ENCODE data around the gene HIGD1B. TPM values are rescaled to one million over a fixed set of nuclear protein-coding genes. Genes with fewer than 3 reads are reported as not detected.

The HIGD1B gene
- total RNA-seq, 1 donor from 2014 or later: not detected

DNA sequence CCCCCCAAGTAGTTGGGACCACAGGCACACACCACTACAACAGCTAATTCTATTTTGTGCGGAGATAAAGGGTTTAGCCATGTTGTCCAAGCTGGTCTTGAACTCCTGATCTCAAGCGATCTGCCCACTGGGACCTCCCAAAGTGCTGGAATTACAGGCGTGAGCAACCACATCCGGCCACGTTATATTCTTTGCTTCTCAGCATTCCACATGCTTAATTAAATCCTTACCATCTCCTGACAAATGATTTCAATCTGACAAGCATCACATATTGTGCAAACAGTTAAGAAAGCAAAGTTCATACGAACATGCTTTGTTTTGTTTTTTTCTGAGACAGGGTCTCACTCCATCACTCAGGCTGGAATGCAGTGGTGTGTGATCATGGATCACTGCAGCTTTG is 18.2 kb downstream of the HIGD1B start:
- H3K4me3 Mint-ChIP-seq: no peak overlapping the region
- H3K27me3 Mint-ChIP-seq: no peaks in the 10 kb centered on the region
- ChIA-PET CTCF (interaction anchor here (0.9 to 6.3 kb wide), 5 partner anchors 12 to 332 kb away, joined by 3 to 67 read pairs (median 6); no protein-coding TSS in a partner anchor), POLR2A (interaction anchor here (1.0 kb wide), 1 partner anchor 90 kb away, joined by 3 read pairs; no protein-coding TSS in a partner anchor)
- no peak for DNase-seq
- no peaks in the 10 kb centered on the region for H3K4me1 Mint-ChIP-seq
- no peak overlapping the region for H3K27ac Mint-ChIP-seq
- peaks cover 89% of the 10 kb centered on the region for H3K36me3 Mint-ChIP-seq (ENCODE audit: low read depth)
- TF ChIP-seq CTCF (IDR thresholded peaks at IDR 0.05): no peak
- ATAC-seq (ENCODE audit: low read depth): no peak
- no peaks in the 10 kb centered on the region for H3K9me3 Mint-ChIP-seq
- intact Hi-C loops (cut with micrococcal nuclease): loop anchor here (1.0 kb wide), 2 partner anchors 87 to 91 kb away; no protein-coding TSS in a partner anchor

- intact Hi-C loops (cut with micrococcal nuclease): no loop called here
- Mint-ChIP-seq H3K4me3 (no peak overlapping the region), H3K9me3 (no peaks in the 10 kb centered on the region), H3K27me3 (no peaks in the 10 kb centered on the region), H3K27ac (no peak overlapping the region), H3K4me1 (no peaks in the 10 kb centered on the region), H3K36me3 (ENCODE audit: low read depth) (peaks cover 91% of the 10 kb centered on the region)
- ChIA-PET CTCF (interaction anchor here (0.9 kb wide), 1 partner anchor 88 kb away, joined by 4 read pairs; no protein-coding TSS in a partner anchor), POLR2A (interaction anchor here (0.6 to 0.7 kb wide), 3 partner anchors 15 to 220 kb away, joined by 3 to 7 read pairs (median 6); no protein-coding TSS in a partner anchor)
- no peak for TF ChIP-seq CTCF (IDR thresholded peaks at IDR 0.05)
- ATAC-seq (ENCODE audit: low read depth) (no peak), DNase-seq (no peak)
Measured at GRCh38 chr17:44867841-44868240, 20.2 kb downstream of the HIGD1B start.

DNA sequence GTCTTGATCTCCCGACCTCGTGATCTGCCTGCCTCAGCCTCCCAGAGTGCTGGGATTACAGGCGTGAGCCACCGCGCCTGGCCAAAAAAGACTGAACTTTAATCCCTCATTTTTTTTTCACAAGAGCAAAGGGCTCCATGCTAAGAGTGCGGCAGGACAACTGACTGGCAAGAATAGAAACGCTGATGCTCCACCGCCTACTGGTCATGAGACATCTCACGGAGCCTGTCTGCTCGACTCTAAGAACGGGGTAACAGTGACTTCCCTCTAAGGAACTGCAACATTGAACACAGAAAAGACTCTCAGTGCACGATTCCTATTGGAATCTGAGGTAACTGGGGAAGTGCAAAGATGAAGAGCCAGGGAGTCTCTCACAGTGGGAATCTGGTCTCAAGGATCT is 23.9 kb downstream of the HIGD1B start:
- Mint-ChIP-seq H3K27me3 (no peaks in the 10 kb centered on the region), H3K9me3 (no peaks in the 10 kb centered on the region), H3K27ac (no peak overlapping the region), H3K36me3 (ENCODE audit: low read depth) (peaks cover 88% of the 10 kb centered on the region), H3K4me1 (no peaks in the 10 kb centered on the region), H3K4me3 (no peak overlapping the region)
- TF ChIP-seq CTCF (IDR thresholded peaks at IDR 0.05): no peak
- ATAC-seq (ENCODE audit: low read depth) (no peak), DNase-seq (no peak)
- ChIA-PET CTCF (no interaction called here), POLR2A (no interaction called here)
- intact Hi-C loops (cut with micrococcal nuclease): no loop called here

- intact Hi-C loops (cut with micrococcal nuclease): no loop called here
- Mint-ChIP-seq H3K4me1 (no peaks in the 10 kb centered on the region), H3K36me3 (ENCODE audit: low read depth) (peaks cover 87% of the 10 kb centered on the region), H3K4me3 (no peak overlapping the region), H3K27ac (no peak overlapping the region), H3K9me3 (no peaks in the 10 kb centered on the region), H3K27me3 (no peaks in the 10 kb centered on the region)
- ATAC-seq (ENCODE audit: low read depth): no peak
- ChIA-PET CTCF (no interaction called here), POLR2A (no interaction called here)
- no peak for DNase-seq
- TF ChIP-seq CTCF (IDR thresholded peaks at IDR 0.05): no peak
Measured at GRCh38 chr17:44872131-44872768, 24.6 kb downstream of the HIGD1B start.

- no peaks in the 10 kb centered on the region for H3K9me3 Mint-ChIP-seq
- ChIA-PET POLR2A (no interaction called here), CTCF (no interaction called here)
- TF ChIP-seq CTCF (IDR thresholded peaks at IDR 0.05): no peak
- no peak for ATAC-seq (ENCODE audit: low read depth)
- H3K4me1 Mint-ChIP-seq: no peaks in the 10 kb centered on the region
- no peak overlapping the region for H3K4me3 Mint-ChIP-seq
- no peak for DNase-seq
- intact Hi-C loops (cut with micrococcal nuclease): no loop called here
- H3K27ac Mint-ChIP-seq: no peak overlapping the region
- H3K27me3 Mint-ChIP-seq: no peaks in the 10 kb centered on the region
- peaks cover 85% of the 10 kb centered on the region for H3K36me3 Mint-ChIP-seq (ENCODE audit: low read depth)
Measured at GRCh38 chr17:44875761-44876160, 28.1 kb downstream of the HIGD1B start.
